Erythroblast (primary cell): ENCODE measurements around the gene CUX1.
"Not testable (repeated sequence)": the region's sequence is repeated elsewhere in the genome, so short reads cannot be mapped to it uniquely, and the experiment has no call there.

Experiments
- DNase-seq, 2 experiments: peaks; one replicate each; lab custom pipeline; 2025; lab: John Stamatoyannopoulos, UW
- GATA1 ChIP-seq: IDR thresholded peaks from 2 replicates; pipeline ENCODE4 v1.6.1; 2011; ENCODE audit warnings: low read depth, mild to moderate bottlenecking, control low read depth, low read length, moderate library complexity
- POLR2A ChIP-seq: IDR thresholded peaks from 2 replicates; pipeline ENCODE4 v1.6.1; 2011; ENCODE audit warnings: mild to moderate bottlenecking, low read length

Gene CUX1

GRCh38 chr7:101784292-101785127 lies 32.9 kb upstream of the CUX1 start:
- TF ChIP-seq GATA1 (no peak), POLR2A (no peak)
- DNase-seq = no peak

DNA sequence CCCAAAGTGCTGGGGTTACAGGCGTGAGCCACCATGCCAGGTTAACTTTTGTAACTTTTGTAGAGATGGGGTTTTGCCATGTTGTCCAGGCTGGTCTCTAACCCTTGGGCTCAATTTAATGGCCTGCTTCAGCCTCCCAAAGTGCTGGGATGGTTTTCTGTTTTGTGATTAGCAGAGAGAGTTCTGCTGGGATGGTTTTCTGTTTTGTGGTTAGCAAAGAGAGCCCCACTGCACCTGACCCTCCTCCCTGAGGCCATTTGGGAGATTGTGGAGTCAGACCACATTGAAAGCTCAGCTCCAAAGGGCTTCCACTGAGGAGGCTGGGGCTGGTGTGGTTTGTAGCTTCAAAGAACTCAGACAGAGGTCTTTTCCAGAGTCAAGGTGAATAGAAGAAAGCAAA lies 29.6 kb upstream of the CUX1 start:
- DNase-seq = no peak
- TF ChIP-seq GATA1 = no peak
- no peak for TF ChIP-seq POLR2A

GRCh38 chr7:101788517-101788916 lies 28.9 kb upstream of the CUX1 start:
- no peak for TF ChIP-seq GATA1
- TF ChIP-seq POLR2A = no peak
- DNase-seq = no peak

GRCh38 chr7:101790566-101791293 lies 26.7 kb upstream of the CUX1 start:
- no peak for DNase-seq
- TF ChIP-seq POLR2A = no peak

DNA sequence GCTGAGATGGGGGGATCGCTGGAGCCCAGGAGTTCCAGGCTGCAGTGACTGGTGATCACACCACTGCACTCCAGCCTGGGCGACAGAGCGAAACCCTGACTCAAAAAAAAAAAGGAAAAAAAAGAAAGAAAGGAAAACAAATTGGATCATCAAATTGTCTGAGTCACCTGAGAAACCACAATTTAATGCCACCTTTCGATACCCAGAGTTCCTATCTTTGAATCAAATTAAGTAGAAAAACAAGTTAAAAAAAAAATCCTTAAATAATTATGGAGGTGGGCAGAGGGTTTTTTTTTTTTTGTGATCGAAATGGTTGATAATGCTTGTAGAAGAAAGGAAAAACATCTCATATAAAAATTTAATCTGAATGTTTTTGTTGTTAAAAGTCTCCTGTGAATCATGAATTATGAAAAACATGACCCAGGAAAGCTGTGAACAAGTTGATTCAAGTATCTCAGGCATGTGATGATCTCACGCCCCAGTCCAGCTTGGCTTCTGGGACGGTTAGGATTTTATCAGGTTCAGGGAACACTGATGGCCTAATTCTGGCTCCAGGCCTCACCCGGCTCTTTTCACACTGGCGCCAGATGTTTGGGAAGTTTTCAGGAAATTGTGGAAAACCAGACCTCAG lies 25.3 kb upstream of the CUX1 start:
- no peak for DNase-seq
- TF ChIP-seq POLR2A = no peak
- TF ChIP-seq GATA1 = no peak

- not testable (repeated sequence) for DNase-seq
Observed at GRCh38 chr7:101792682-101793071, 24.7 kb upstream of the CUX1 start.

DNA sequence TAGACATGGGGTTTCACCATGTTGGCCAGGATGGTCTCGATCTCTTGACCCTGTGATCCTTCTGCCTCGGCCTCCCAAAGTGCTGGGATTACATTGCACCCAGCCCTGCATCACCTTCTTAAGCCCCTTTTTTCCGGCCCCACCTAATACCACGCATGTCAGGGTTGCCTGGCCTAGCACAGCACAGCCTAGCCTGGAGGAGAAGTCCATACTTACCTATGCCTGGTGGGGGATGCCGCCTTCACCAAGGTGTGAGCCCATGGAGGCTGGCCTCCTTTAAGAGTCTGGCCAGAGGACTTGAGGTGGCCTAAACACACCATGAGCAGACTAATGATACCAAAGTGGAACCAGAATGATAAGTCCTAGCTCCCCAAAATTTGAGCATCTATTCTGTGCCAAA lies 22.0 kb upstream of the CUX1 start:
- no peak for TF ChIP-seq GATA1
- TF ChIP-seq POLR2A = no peak

DNA sequence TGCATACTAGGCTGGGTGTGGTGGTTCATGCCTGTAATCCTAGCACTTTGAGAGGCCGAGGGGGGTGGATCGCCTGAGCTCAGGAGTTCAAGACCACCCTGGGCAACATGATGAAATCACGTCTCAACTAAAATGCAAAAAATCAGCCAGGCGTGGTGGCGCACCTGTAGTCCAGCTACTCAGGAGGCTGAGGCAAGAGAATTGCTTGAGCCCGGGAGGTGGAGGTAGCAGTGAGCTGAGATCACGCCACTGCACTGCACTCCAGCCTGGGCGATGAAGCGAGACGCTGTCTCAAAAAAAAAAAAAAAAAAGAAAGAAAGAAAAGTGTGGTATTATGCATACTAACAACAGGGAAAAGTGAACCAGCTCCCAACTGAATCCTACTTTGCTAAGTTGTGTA lies 19.3 kb upstream of the CUX1 start:
- DNase-seq = not testable (repeated sequence)

More for the DNA sequence above, 22.0 kb upstream of the CUX1 start:
- no peak for DNase-seq

- TF ChIP-seq POLR2A (no peak), GATA1 (no peak)
- DNase-seq = no peak
Observed at GRCh38 chr7:101803203-101804087, 14.0 kb upstream of the CUX1 start.

GRCh38 chr7:101804088-101804963 lies 13.1 kb upstream of the CUX1 start:
- DNase-seq = no peak
- TF ChIP-seq GATA1 (no peak), POLR2A (no peak)

- peak in 1 of 2 experiments; percentile 27 for DNase-seq
- no peak for TF ChIP-seq GATA1
- TF ChIP-seq POLR2A = no peak
Observed at GRCh38 chr7:101804967-101805366, 12.5 kb upstream of the CUX1 start.

DNA sequence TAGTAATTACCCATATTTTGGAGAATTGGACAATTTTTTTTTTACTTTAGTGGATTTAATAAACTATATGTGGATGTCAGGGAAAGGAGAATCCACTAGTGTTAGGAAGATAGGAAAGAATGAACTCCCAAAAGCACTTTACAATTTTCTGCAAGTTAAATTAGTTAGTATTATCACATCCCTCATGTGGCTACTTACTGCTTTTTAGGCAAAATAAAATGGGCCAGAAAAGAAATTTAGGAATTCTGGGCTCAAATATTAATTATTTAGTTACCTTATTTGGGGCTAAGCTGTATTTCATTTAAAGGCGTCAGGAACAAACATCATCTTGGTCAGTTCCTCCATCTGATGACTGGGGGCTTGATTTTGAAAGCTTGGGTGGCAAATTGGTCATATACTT lies 4.8 kb upstream of the CUX1 start:
- no peak for TF ChIP-seq POLR2A
- no peak for TF ChIP-seq GATA1
- no peak for DNase-seq
